NK-92 (cell line): ENCODE measurements around the gene UST.

Source experiments
- DNase-seq: peaks from one replicate; lab custom pipeline; 2025; ENCODE audit not compliant: unreplicated experiment; lab: John Stamatoyannopoulos, UW

Gene UST

GRCh38 chr6:148746363-148747144 lies at the start of gene UST:
Gene UST, plus strand, starts transcription at chr6:148747030. Its CDS starts 401 bp downstream, at chr6:148747431.
- no peak for DNase-seq

- DNase-seq = no peak
Measured at GRCh38 chr6:148697895-148698440, 48.9 kb upstream of the UST start.

- DNase-seq = no peak
Measured at GRCh38 chr6:148698671-148699180, 48.1 kb upstream of the UST start.

- DNase-seq = no peak
Measured at GRCh38 chr6:148700047-148700715, 46.6 kb upstream of the UST start.

- DNase-seq = no peak
Measured at GRCh38 chr6:148700741-148701311, 46.0 kb upstream of the UST start.

- no peak for DNase-seq
Measured at GRCh38 chr6:148701375-148701774, 45.5 kb upstream of the UST start.

- DNase-seq = no peak
Measured at GRCh38 chr6:148703900-148704299, 42.9 kb upstream of the UST start.

- DNase-seq = no peak
Measured at GRCh38 chr6:148704400-148705246, 42.2 kb upstream of the UST start.

- no peak for DNase-seq
Measured at GRCh38 chr6:148708707-148709106, 38.1 kb upstream of the UST start.

GRCh38 chr6:148709577-148709976 lies 37.3 kb upstream of the UST start:
- DNase-seq = no peak

GRCh38 chr6:148711833-148712654 lies 34.8 kb upstream of the UST start:
- no peak for DNase-seq

GRCh38 chr6:148713033-148713738 lies 33.6 kb upstream of the UST start:
- DNase-seq = no peak

GRCh38 chr6:148713921-148714320 lies 32.9 kb upstream of the UST start:
- DNase-seq = no peak

GRCh38 chr6:148716811-148717210 lies 30.0 kb upstream of the UST start:
- no peak for DNase-seq

- DNase-seq = no peak
Measured at GRCh38 chr6:148720406-148720805, 26.4 kb upstream of the UST start.

- no peak for DNase-seq
Measured at GRCh38 chr6:148720897-148721296, 25.9 kb upstream of the UST start.

GRCh38 chr6:148723484-148723883 lies 23.3 kb upstream of the UST start:
- DNase-seq = no peak

- no peak for DNase-seq
Measured at GRCh38 chr6:148724428-148724827, 22.4 kb upstream of the UST start.

- DNase-seq = no peak
Measured at GRCh38 chr6:148727104-148727503, 19.7 kb upstream of the UST start.
